ENCODE data around the gene NNAT. TPM values are rescaled to one million over a fixed set of nuclear protein-coding genes. Genes with fewer than 3 reads are reported as not detected.
"Not testable (repeated sequence)": the region's sequence is repeated elsewhere in the genome, so short reads cannot be mapped to it uniquely, and the experiment has no call there.

Gene NNAT
- total and polyA plus RNA-seq, 2 donors (not counting 1 experiment from before 2014, with no cell fraction given), result 0.74 to 0.83 TPM

- no peaks in the 10 kb centered on the region for H3K9me3 ChIP-seq (ENCODE audit: control insufficient read depth, insufficient read depth, low read depth, low read length)
- H4K20me1 ChIP-seq (ENCODE audit: control insufficient read depth, extremely low read depth, insufficient read depth, low read length), result no peaks in the 10 kb centered on the region
- H3K9ac ChIP-seq (ENCODE audit: insufficient read depth, low read length), result no peak overlapping the region
- no peak overlapping the region for H3K4me2 ChIP-seq (ENCODE audit: extremely low read depth, insufficient read depth, low read length)
- no peak overlapping the region for H3K27ac ChIP-seq (ENCODE audit: insufficient read depth, low read length)
- no peaks in the 10 kb centered on the region for H3K79me2 ChIP-seq (ENCODE audit: control insufficient read depth, insufficient read depth, low read length)
- H3K4me3 ChIP-seq (replicated peaks in 1 of 4; ENCODE audit: control extremely low read depth in 1 of 4, insufficient read depth in 1 of 4, low read depth in 3 of 4, low read length in 4 of 4), result no peak overlapping the region
- H3K27me3 ChIP-seq (ENCODE audit: control insufficient read depth, insufficient read depth, low read length), result peaks cover 5% of the 10 kb centered on the region
- no peak overlapping the region for H2AFZ ChIP-seq (ENCODE audit: low read length)
- H3K4me1 ChIP-seq (ENCODE audit: control insufficient read depth, extremely low read depth, insufficient read depth, low read length), result no peaks in the 10 kb centered on the region
- TF ChIP-seq CTCF (conservative IDR thresholded peaks at IDR 0.05 in 1 of 2, IDR thresholded peaks at IDR 0.05 in 1 of 2; ENCODE audit: low read depth in 1 of 2, low read length in 2 of 2) (no peak), EZH2 (IDR thresholded peaks at IDR 0.05; ENCODE audit: low read length, missing control alignments) (no peak)
- no peaks in the 10 kb centered on the region for H3K36me3 ChIP-seq (ENCODE audit: control insufficient read depth, insufficient read depth, low read length)
- DNase-seq (ENCODE audit: low read depth in 2 of 2), result peak; percentile 49 to 56
Measured at GRCh38 chr20:37538003-37538402, 17.0 kb downstream of the NNAT start.

- H3K4me1 ChIP-seq (ENCODE audit: control insufficient read depth, extremely low read depth, insufficient read depth, low read length), result no peaks in the 10 kb centered on the region
- no peak for DNase-seq (ENCODE audit: low read depth in 2 of 2)
- no peak overlapping the region for H3K4me2 ChIP-seq (ENCODE audit: extremely low read depth, insufficient read depth, low read length)
- no peak overlapping the region for H3K27ac ChIP-seq (ENCODE audit: insufficient read depth, low read length)
- H3K27me3 ChIP-seq (ENCODE audit: control insufficient read depth, insufficient read depth, low read length), result peaks cover 9% of the 10 kb centered on the region
- no peak overlapping the region for H3K4me3 ChIP-seq (replicated peaks in 1 of 4; ENCODE audit: control extremely low read depth in 1 of 4, insufficient read depth in 1 of 4, low read depth in 3 of 4, low read length in 4 of 4)
- no peaks in the 10 kb centered on the region for H4K20me1 ChIP-seq (ENCODE audit: control insufficient read depth, extremely low read depth, insufficient read depth, low read length)
- no peak overlapping the region for H3K9ac ChIP-seq (ENCODE audit: insufficient read depth, low read length)
- H3K36me3 ChIP-seq (ENCODE audit: control insufficient read depth, insufficient read depth, low read length), result no peaks in the 10 kb centered on the region
- no peak overlapping the region for H2AFZ ChIP-seq (ENCODE audit: low read length)
- H3K9me3 ChIP-seq (ENCODE audit: control insufficient read depth, insufficient read depth, low read depth, low read length), result no peaks in the 10 kb centered on the region
- H3K79me2 ChIP-seq (ENCODE audit: control insufficient read depth, insufficient read depth, low read length), result no peaks in the 10 kb centered on the region
- no peak for TF ChIP-seq CTCF (conservative IDR thresholded peaks at IDR 0.05 in 1 of 2, IDR thresholded peaks at IDR 0.05 in 1 of 2; ENCODE audit: low read depth in 1 of 2, low read length in 2 of 2)
- no peak for TF ChIP-seq EZH2 (IDR thresholded peaks at IDR 0.05; ENCODE audit: low read length, missing control alignments)
Measured at GRCh38 chr20:37539424-37539823, 18.4 kb downstream of the NNAT start.

GRCh38 chr20:37540001-37540400 lies 19.0 kb downstream of the NNAT start:
- Histone ChIP-seq H3K79me2 (ENCODE audit: control insufficient read depth, insufficient read depth, low read length) (no peaks in the 10 kb centered on the region), H3K36me3 (ENCODE audit: control insufficient read depth, insufficient read depth, low read length) (no peaks in the 10 kb centered on the region), H2AFZ (ENCODE audit: low read length) (no peak overlapping the region), H3K27ac (ENCODE audit: insufficient read depth, low read length) (no peak overlapping the region), H3K27me3 (ENCODE audit: control insufficient read depth, insufficient read depth, low read length) (peaks cover 13% of the 10 kb centered on the region), H3K4me1 (ENCODE audit: control insufficient read depth, extremely low read depth, insufficient read depth, low read length) (no peaks in the 10 kb centered on the region), H3K9me3 (ENCODE audit: control insufficient read depth, insufficient read depth, low read depth, low read length) (no peaks in the 10 kb centered on the region), H3K4me3 (replicated peaks in 1 of 4; ENCODE audit: control extremely low read depth in 1 of 4, insufficient read depth in 1 of 4, low read depth in 3 of 4, low read length in 4 of 4) (no peak overlapping the region), H3K9ac (ENCODE audit: insufficient read depth, low read length) (no peak overlapping the region), H4K20me1 (ENCODE audit: control insufficient read depth, extremely low read depth, insufficient read depth, low read length) (no peaks in the 10 kb centered on the region), H3K4me2 (ENCODE audit: extremely low read depth, insufficient read depth, low read length) (no peak overlapping the region)
- TF ChIP-seq EZH2 (IDR thresholded peaks at IDR 0.05; ENCODE audit: low read length, missing control alignments) (no peak), CTCF (conservative IDR thresholded peaks at IDR 0.05 in 1 of 2, IDR thresholded peaks at IDR 0.05 in 1 of 2; ENCODE audit: low read depth in 1 of 2, low read length in 2 of 2) (no peak)
- no peak for DNase-seq (ENCODE audit: low read depth in 2 of 2)

GRCh38 chr20:37540838-37541237 lies 19.8 kb downstream of the NNAT start:
- H3K36me3 ChIP-seq (ENCODE audit: control insufficient read depth, insufficient read depth, low read length); H3K4me3 ChIP-seq (replicated peaks in 1 of 4; ENCODE audit: control extremely low read depth in 1 of 4, insufficient read depth in 1 of 4, low read depth in 3 of 4, low read length in 4 of 4); H4K20me1 ChIP-seq (ENCODE audit: control insufficient read depth, extremely low read depth, insufficient read depth, low read length); H3K4me1 ChIP-seq (ENCODE audit: control insufficient read depth, extremely low read depth, insufficient read depth, low read length); H3K27ac ChIP-seq (ENCODE audit: insufficient read depth, low read length); H3K79me2 ChIP-seq (ENCODE audit: control insufficient read depth, insufficient read depth, low read length); H3K9ac ChIP-seq (ENCODE audit: insufficient read depth, low read length); H2AFZ ChIP-seq (ENCODE audit: low read length); H3K9me3 ChIP-seq (ENCODE audit: control insufficient read depth, insufficient read depth, low read depth, low read length); DNase-seq (ENCODE audit: low read depth in 2 of 2); H3K4me2 ChIP-seq (ENCODE audit: extremely low read depth, insufficient read depth, low read length): not testable (repeated sequence)
- H3K27me3 ChIP-seq (ENCODE audit: control insufficient read depth, insufficient read depth, low read length), result peaks cover 15% of the 10 kb centered on the region

Measured in fibroblast of lung (primary cell).